GM18526 (cell line): ENCODE measurements around the gene IL17RB.

Source experiments
- POLR2A ChIP-seq: IDR thresholded peaks from 3 replicates; pipeline ENCODE4 v1.6.1; 2011; ENCODE audit not compliant: insufficient read length; ENCODE audit errors: extremely low read depth

The IL17RB gene

DNA sequence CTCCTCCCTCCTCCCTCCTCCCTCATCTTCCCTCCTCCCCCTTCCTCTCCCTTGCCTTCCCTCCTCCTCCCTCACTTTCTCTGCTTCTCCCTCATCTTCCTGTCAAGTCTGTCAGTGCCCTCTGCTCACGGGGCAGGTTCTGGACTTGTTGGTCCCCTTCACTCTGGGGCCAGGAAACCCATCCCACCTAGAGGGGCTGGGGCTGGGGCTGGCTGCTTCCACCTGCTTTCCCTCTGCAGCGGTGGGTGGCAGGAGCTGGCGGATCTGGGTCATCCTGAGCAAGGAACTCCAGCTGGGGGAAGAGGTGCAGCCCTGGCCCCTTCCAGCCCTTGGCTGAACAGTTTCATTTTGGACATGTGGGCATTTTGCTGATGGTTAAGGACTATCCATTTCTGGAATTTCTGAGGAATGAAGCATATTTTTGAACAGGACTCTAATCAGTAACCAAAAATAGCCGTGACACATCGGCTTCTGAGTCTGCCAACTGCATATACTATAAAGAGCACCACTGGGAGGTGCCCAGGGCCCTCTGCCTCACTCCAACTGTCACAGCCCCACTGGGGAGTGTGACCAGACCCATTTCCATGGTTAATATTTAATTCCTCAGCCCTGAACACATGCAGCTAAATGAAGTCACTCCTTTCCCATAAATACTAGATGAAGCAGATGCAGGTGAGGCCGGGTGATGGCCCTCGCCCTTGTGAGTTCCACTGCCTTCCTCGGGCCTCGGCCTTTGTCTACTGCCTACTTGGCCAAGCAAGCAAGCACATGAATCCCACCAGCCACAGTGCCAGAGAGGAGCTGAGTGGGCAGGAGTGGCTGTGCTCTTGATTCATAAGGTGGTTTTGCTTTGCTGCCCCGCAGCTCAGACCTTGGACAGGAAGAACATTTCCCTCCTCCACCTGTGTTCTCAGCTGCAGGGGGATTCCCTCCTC is 39.9 kb upstream of the IL17RB start:
- TF ChIP-seq POLR2A: no peak

DNA sequence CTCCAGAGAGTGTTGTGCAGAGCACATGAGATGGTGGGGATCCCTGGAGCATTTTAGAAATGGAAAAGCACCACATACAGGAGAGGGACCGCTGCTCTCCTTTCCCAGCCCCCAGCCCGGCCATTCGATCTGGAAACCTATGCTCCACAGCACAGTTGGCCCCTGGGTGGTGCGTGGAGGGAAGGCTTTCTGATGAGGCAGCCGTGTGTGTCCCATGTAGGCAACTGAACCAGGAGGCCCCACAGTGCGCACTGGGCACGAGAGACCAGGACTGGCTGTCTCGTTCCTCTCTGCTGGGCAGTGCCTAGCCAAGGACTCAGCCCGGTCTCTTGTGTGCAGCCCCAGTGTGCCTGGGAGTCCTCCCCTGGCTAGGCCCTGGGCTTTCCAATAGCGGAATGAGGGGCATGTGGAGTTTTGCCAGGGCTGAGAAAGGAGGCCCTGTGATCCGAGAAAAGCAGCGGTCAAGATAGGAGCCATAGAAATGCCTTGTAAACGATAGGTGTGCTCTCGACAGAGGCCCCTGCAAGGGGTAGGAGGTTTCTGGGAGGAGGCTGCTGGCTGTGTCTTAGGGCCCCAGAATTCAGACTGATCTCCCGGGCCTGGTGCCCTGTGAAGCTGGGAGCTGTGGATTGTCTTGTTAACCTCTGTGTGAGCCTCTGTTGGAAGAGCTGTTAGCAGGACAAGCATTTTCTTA is 39.1 kb upstream of the IL17RB start:
- no peak for TF ChIP-seq POLR2A

- no peak for TF ChIP-seq POLR2A
Measured at GRCh38 chr3:53808496-53808895, 37.9 kb upstream of the IL17RB start.

DNA sequence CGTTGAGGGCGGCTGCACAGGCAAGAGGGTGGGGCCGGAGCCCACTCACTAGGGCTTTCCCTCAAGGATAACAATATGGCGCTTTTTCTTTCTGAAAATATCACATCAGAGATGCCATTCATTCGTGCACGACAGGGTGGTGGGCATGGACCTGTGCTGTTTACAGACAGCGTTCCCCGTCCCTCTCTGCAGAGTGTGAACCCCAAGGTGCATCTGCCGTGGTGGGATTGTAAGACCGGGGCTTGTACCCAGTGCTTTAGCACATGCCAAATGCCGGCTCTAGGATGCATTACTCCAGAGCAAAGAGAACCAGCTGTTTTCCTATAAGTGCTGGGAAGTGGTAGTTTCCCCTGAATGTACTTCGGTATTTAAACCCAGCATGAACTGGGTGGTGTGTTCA is 37.1 kb upstream of the IL17RB start:
- no peak for TF ChIP-seq POLR2A

DNA sequence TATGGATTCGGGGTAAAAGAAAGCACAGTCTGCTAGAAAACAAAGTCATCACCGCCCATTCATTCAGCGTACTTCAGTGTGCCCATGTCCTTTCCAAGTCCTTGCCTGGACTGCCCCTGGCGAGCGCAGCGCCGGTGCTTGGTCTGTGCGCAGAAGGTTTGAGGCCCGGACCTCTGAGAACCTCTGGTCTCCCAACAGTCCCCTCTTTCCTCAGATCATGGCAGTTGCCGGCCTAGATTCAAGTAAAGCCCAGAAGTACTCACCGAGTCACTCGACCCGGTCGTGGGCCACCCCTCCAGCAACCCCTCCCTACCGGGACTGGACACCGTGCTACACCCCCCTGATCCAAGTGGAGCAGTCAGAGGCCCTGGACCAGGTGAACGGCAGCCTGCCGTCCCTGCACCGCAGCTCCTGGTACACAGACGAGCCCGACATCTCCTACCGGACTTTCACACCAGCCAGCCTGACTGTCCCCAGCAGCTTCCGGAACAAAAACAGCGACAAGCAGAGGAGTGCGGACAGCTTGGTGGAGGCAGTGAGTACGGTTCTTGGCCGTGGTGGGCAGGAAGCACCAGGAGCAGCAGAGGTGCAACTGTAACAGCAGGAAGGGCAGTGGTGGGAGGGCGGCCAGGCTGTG is 36.5 kb upstream of the IL17RB start:
- no peak for TF ChIP-seq POLR2A

- TF ChIP-seq POLR2A: no peak
Measured at GRCh38 chr3:53811143-53811927, 35.0 kb upstream of the IL17RB start.

DNA sequence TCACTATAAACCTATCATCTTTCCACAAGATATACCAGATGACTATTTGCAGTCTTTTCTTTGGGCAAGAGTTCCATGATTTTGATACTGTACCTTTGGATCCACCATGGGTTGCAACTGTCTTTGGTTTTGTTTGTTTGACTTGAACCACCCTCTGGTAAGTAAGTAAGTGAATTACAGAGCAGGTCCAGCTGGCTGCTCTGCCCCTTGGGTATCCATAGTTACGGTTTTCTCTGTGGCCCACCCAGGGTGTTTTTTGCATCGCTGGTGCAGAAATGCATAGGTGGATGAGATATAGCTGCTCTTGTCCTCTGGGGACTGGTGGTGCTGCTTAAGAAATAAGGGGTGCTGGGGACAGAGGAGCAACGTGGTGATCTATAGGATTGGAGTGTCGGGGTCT is 33.9 kb upstream of the IL17RB start:
- no peak for TF ChIP-seq POLR2A

GRCh38 chr3:53813229-53813628 is 33.1 kb upstream of the IL17RB start:
- TF ChIP-seq POLR2A: no peak

DNA sequence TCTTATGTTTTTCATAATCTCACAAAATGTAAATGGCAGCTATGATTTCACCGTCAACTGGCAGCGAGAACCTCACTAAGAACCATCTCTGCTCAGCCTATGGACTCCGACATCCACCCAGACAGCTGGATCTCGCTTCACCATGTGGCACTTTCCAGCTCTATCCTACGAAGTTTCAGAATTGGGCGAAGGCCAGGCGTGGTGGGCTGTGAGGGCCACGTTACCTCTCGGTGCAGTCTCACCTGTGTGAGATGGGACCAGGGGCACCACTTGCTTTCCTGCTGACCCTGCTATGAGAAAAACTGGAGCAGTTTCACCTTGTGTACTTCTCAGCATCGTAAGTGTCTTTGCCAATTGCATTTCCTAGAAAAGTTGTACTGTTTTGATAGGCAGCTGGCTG is 32.5 kb upstream of the IL17RB start:
- TF ChIP-seq POLR2A: no peak

GRCh38 chr3:53815067-53815466 is 31.3 kb upstream of the IL17RB start:
- TF ChIP-seq POLR2A: no peak

GRCh38 chr3:53815651-53816050 is 30.7 kb upstream of the IL17RB start:
- no peak for TF ChIP-seq POLR2A

GRCh38 chr3:53816425-53816824 is 29.9 kb upstream of the IL17RB start:
- no peak for TF ChIP-seq POLR2A

DNA sequence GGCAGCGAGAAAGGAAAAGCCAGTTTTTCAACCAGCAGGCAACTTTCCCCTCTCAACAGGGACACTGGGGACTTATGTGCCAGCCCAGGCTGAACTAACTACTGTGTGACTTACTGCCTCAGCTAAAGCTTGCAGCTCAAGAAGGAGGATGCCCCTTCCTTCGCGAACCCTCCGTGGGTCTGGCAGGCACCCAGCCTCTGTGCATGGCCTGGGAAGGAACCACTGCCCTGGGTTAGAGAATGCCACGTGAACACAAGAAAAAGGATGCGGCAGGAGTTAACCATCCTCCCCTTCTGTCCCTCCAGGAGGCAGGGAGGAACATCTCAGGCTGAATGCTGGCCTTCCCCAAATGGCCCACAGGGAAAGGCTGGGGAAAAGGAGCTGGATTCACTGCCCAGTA is 29.2 kb upstream of the IL17RB start:
- TF ChIP-seq POLR2A: no peak

DNA sequence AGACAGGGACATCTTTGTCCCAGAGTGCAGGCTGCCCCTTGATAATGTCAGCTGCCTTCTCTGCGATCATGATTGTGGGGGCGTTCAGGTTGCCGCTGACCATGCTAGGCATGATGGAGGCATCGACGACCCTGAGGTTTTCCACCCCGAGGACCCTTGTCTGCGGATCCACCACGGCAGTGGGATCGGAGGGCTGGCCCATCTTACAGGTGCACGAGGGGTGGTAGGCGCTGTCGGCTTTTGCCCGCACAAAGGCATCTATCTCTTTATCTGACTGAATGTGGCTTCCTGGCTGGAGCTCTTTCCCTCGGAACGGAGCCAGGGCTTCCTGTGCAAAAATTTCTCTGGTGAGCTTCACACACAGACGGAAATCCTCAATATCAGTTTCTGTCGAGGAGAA is 28.6 kb upstream of the IL17RB start:
- no peak for TF ChIP-seq POLR2A
